Ishikawa (cell line): Measurements from ENCODE around the gene CDCA5.

ENCODE experiments used
- CEBPB ChIP-seq: IDR thresholded peaks from 2 replicates; pipeline ENCODE4 v1.6.1; 2012
- CREB1 ChIP-seq: IDR thresholded peaks from 2 replicates; pipeline ENCODE4 v1.6.1; 2012; ENCODE audit warnings: low read depth
- EGR1 ChIP-seq: IDR thresholded peaks from 2 replicates; pipeline ENCODE4 v1.6.1; 2012
- EP300 ChIP-seq: IDR thresholded peaks from 2 replicates; pipeline ENCODE4 v1.6.1; 2012; ENCODE audit warnings: borderline replicate concordance
- FOXM1 ChIP-seq: IDR thresholded peaks from 2 replicates; pipeline ENCODE4 v1.6.1; 2012; ENCODE audit warnings: low read depth, borderline replicate concordance
- MAX ChIP-seq: IDR thresholded peaks from 2 replicates; pipeline ENCODE4 v1.6.1; 2012
- RAD21 ChIP-seq: IDR thresholded peaks from 2 replicates; pipeline ENCODE4 v1.6.1; 2012; ENCODE audit warnings: low read depth
- REST ChIP-seq: IDR thresholded peaks from 2 replicates; pipeline ENCODE4 v1.6.1; 2012; ENCODE audit warnings: low read depth, mild to moderate bottlenecking
- TCF12 ChIP-seq: IDR thresholded peaks from 2 replicates; pipeline ENCODE4 v1.6.1; 2012; ENCODE audit warnings: low read depth
- YY1 ChIP-seq: IDR thresholded peaks from 2 replicates; pipeline ENCODE4 v1.6.1; 2012; ENCODE audit warnings: low read depth
- ZBTB7A ChIP-seq: IDR thresholded peaks from 2 replicates; pipeline ENCODE4 v1.6.1; 2012; ENCODE audit warnings: low read depth

GRCh38 chr11:65035579-65035978 is 48.3 kb downstream of the CDCA5 start:
- TF ChIP-seq CEBPB (no peak), TCF12 (no peak), EP300 (no peak), CREB1 (no peak), REST (no peak), MAX (no peak), EGR1 (no peak), YY1 (no peak), ZBTB7A (no peak), RAD21 (no peak), FOXM1 (no peak)
